Activated naive CD4-positive, alpha-beta T cell treated with anti-CD3 and anti-CD28 coated beads for 36 hours (primary cell): ENCODE measurements around the gene OXA1L. TPM values are rescaled to one million over a fixed set of nuclear protein-coding genes. Genes with fewer than 3 reads are reported as not detected.
"Not testable (repeated sequence)": the region's sequence is repeated elsewhere in the genome, so short reads cannot be mapped to it uniquely, and the experiment has no call there.

Experiments
- CTCF ChIA-PET: fragments of 350-600 bp; sonication (Branson Sonifier 250); formaldehyde crosslinking; loops from one replicate; lab custom pipeline; 2021; ENCODE audit warnings: antibody characterized with exemption; lab: Charles Lee
- DNase-seq: peaks from one replicate; pipeline ENCODE4 v3.0.0-alpha.2; 2020
- H3K27ac Mint-ChIP-seq: one replicate; pipeline ENCODE4 v1.8.0; 2021; ENCODE audit warnings: mild to moderate bottlenecking, mixed read lengths
- H3K27me3 Mint-ChIP-seq: one replicate; pipeline ENCODE4 v1.8.0; 2021; ENCODE audit warnings: low read depth, mixed read lengths
- H3K36me3 Mint-ChIP-seq: one replicate; pipeline ENCODE4 v1.8.0; 2021; ENCODE audit warnings: low read depth, mixed read lengths
- H3K4me1 Mint-ChIP-seq: one replicate; pipeline ENCODE4 v1.8.0; 2021; ENCODE audit warnings: low read depth, mixed read lengths
- H3K4me3 Mint-ChIP-seq: one replicate; pipeline ENCODE4 v1.8.0; 2021; ENCODE audit warnings: mild to moderate bottlenecking, moderate library complexity, mixed read lengths
- H3K9me3 Mint-ChIP-seq: one replicate; pipeline ENCODE4 v1.8.0; 2021; ENCODE audit warnings: mixed read lengths
- intact Hi-C: fragments of 100-400 bp; cut with micrococcal nuclease; formaldehyde crosslinking; loops from one replicate; pipeline ENCODE4 v1.15.1; 2023
- total RNA-seq, 2 experiments: library from RNA; stranded (reverse); gene quantifications; one replicate each; pipeline ENCODE4 v1.2.3, GENCODE V29; 2021

OXA1L gene
- total RNA-seq, 2 experiments from 2014 or later, result 149 to 152 TPM

DNA sequence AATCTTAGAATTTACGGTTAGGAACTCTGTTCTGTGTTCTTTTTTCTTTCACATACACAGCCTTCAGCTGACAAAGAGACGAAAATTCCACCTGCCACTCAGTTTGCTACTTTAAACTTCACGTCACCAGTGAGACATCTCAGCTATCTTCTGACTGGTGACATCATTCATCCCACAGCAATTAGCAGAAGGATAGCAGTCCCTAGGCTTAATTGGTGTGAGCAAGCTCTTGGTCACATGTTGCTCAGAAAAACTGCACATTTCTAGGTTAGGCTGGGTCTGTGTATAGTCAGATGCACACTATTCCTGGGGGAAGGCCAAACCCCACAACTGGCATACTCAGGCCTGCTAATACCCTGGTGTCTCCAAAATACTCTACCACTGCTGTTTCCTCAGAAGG lies 24.8 kb downstream of the OXA1L start:
- Mint-ChIP-seq H3K27me3 (no peaks in the 10 kb centered on the region), H3K27ac (peak overlapping the region; percentile 10), H3K9me3 (no peaks in the 10 kb centered on the region), H3K4me3 (no peak overlapping the region), H3K4me1 (peaks cover 16% of the 10 kb centered on the region), H3K36me3 (no peaks in the 10 kb centered on the region)
- CTCF ChIA-PET, result interaction anchor here (0.7 to 1.6 kb wide), 3 partner anchors 61 to 1149 kb away, joined by 3 to 5 read pairs (median 5); no protein-coding TSS in a partner anchor
- intact Hi-C loops, result no loop called here
- no peak for DNase-seq

DNA sequence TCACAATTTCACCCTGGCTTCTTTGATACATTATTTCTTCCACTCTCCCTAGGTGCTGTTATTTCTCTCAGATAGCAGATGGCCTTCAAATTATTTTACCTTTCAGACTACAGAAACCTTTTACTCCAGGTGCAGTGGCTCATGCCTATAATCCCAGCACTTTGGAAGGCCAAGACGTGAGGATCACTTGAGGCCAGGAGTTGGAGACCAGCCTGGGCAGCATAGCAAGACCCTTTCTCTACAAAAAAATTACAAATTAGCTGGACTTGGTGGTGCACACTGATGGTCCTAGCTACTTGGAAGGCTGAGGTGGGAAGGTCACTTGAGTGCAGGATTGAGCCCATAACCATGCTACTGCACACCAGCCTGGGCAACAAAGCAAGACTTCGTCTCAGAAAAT lies 25.7 kb downstream of the OXA1L start:
- H3K27ac Mint-ChIP-seq, result no peak overlapping the region
- CTCF ChIA-PET, result interaction anchor here (0.5 to 1.6 kb wide), 2 partner anchors 63 to 180 kb away, joined by 3 to 5 read pairs; no protein-coding TSS in a partner anchor
- peaks cover 16% of the 10 kb centered on the region for H3K4me1 Mint-ChIP-seq
- no peaks in the 10 kb centered on the region for H3K9me3 Mint-ChIP-seq
- DNase-seq, result no peak
- intact Hi-C loops, result no loop called here
- H3K27me3 Mint-ChIP-seq, result no peaks in the 10 kb centered on the region
- no peak overlapping the region for H3K4me3 Mint-ChIP-seq
- no peaks in the 10 kb centered on the region for H3K36me3 Mint-ChIP-seq

- H3K27me3 Mint-ChIP-seq, intact Hi-C loops, H3K36me3 Mint-ChIP-seq, H3K9me3 Mint-ChIP-seq, H3K4me3 Mint-ChIP-seq, DNase-seq, H3K27ac Mint-ChIP-seq: not testable (repeated sequence)
- CTCF ChIA-PET, result interaction anchor here (0.7 to 1.4 kb wide), 3 partner anchors 30 to 61 kb away, joined by 3 to 6 read pairs (median 3); no protein-coding TSS in a partner anchor
- H3K4me1 Mint-ChIP-seq, result peaks cover 16% of the 10 kb centered on the region
Measured at GRCh38 chr14:22793550-22793949, 27.1 kb downstream of the OXA1L start.

- intact Hi-C loops, result no loop called here
- CTCF ChIA-PET, result interaction anchor here (0.7 to 1.4 kb wide), 4 partner anchors 29 to 223 kb away, joined by 3 to 6 read pairs (median 4); no protein-coding TSS in a partner anchor
- no peaks in the 10 kb centered on the region for H3K36me3 Mint-ChIP-seq
- H3K9me3 Mint-ChIP-seq, result no peaks in the 10 kb centered on the region
- peaks cover 1% of the 10 kb centered on the region for H3K27me3 Mint-ChIP-seq
- H3K4me1 Mint-ChIP-seq, result peaks cover 16% of the 10 kb centered on the region
- no peak overlapping the region for H3K4me3 Mint-ChIP-seq
- DNase-seq, result no peak
- H3K27ac Mint-ChIP-seq, result no peak overlapping the region
Measured at GRCh38 chr14:22793976-22794375, 27.5 kb downstream of the OXA1L start.

DNA sequence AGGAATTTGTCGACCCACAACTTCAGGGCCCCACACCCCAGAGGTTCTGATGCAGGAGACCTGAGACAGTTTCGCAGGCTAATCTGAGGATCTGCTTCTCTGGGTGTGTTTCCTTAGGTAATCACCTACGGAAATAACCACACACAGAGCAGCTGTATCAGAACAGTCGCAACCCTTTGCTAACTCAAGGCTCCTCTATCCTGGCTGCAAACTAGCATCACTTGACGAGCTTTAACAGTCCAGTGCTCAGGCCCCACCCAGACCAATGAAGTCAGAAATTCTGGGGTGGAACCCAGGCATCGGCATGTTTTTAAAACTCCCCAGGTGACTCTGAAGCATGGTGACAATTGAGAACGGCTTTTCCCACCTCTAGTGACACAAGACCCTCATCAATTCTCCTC lies 28.1 kb downstream of the OXA1L start:
- Mint-ChIP-seq H3K4me3 (no peak overlapping the region), H3K27ac (no peak overlapping the region), H3K27me3 (peaks cover 3% of the 10 kb centered on the region), H3K36me3 (no peaks in the 10 kb centered on the region), H3K4me1 (peaks cover 15% of the 10 kb centered on the region), H3K9me3 (no peaks in the 10 kb centered on the region)
- CTCF ChIA-PET, result interaction anchor here (1.0 to 1.3 kb wide), 2 partner anchors 29 to 224 kb away, joined by 3 to 4 read pairs; no protein-coding TSS in a partner anchor
- intact Hi-C loops, result no loop called here
- no peak for DNase-seq

GRCh38 chr14:22796087-22796707 lies 29.7 kb downstream of the OXA1L start:
- Mint-ChIP-seq H3K27me3 (peaks cover 6% of the 10 kb centered on the region), H3K9me3 (no peaks in the 10 kb centered on the region), H3K27ac (no peak overlapping the region), H3K4me3 (no peak overlapping the region), H3K36me3 (no peaks in the 10 kb centered on the region), H3K4me1 (peaks cover 2% of the 10 kb centered on the region)
- DNase-seq, result no peak
- CTCF ChIA-PET, result interaction anchor here (1.2 kb wide), 1 partner anchor 13 kb away, joined by 3 read pairs; no protein-coding TSS in a partner anchor
- intact Hi-C loops, result no loop called here

GRCh38 chr14:22797017-22797917 lies 30.8 kb downstream of the OXA1L start:
- H3K27me3 Mint-ChIP-seq, result peaks cover 6% of the 10 kb centered on the region
- CTCF ChIA-PET, result interaction anchor here (1.2 kb wide), 1 partner anchor 14 kb away, joined by 3 read pairs; no protein-coding TSS in a partner anchor
- no peaks in the 10 kb centered on the region for H3K36me3 Mint-ChIP-seq
- H3K27ac Mint-ChIP-seq, result no peak overlapping the region
- H3K9me3 Mint-ChIP-seq, result no peaks in the 10 kb centered on the region
- no peaks in the 10 kb centered on the region for H3K4me1 Mint-ChIP-seq
- intact Hi-C loops, result no loop called here
- no peak overlapping the region for H3K4me3 Mint-ChIP-seq
- no peak for DNase-seq

DNA sequence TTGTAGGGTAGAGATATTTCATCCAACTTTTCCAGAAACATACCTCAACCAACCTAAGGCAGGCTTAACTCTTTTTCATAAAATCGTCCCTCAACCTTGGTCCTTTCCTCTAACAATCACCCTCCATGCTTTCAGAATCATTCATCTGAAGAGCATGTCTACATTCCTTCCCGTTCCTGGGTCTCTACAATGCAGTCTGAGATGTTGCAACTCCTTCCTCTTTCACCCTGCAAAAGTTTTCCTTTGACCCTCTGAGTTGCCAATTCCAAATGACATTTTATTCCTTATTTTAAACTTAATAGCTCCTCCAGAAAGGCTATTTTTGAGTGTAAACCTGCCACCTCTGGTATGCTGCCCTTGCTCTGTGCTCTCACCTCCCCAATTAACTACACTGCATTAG lies 32.0 kb downstream of the OXA1L start:
- Mint-ChIP-seq H3K4me3 (no peak overlapping the region), H3K9me3 (no peaks in the 10 kb centered on the region), H3K27ac (no peak overlapping the region), H3K36me3 (no peaks in the 10 kb centered on the region), H3K27me3 (peaks cover 6% of the 10 kb centered on the region), H3K4me1 (no peaks in the 10 kb centered on the region)
- DNase-seq, result no peak
- intact Hi-C loops, result no loop called here
- CTCF ChIA-PET, result no interaction called here

- Mint-ChIP-seq H3K27ac (no peak overlapping the region), H3K27me3 (peaks cover 9% of the 10 kb centered on the region), H3K9me3 (no peaks in the 10 kb centered on the region), H3K36me3 (no peaks in the 10 kb centered on the region), H3K4me3 (no peak overlapping the region), H3K4me1 (no peaks in the 10 kb centered on the region)
- CTCF ChIA-PET, result no interaction called here
- intact Hi-C loops, result no loop called here
- no peak for DNase-seq
Measured at GRCh38 chr14:22800346-22800745, 33.9 kb downstream of the OXA1L start.

DNA sequence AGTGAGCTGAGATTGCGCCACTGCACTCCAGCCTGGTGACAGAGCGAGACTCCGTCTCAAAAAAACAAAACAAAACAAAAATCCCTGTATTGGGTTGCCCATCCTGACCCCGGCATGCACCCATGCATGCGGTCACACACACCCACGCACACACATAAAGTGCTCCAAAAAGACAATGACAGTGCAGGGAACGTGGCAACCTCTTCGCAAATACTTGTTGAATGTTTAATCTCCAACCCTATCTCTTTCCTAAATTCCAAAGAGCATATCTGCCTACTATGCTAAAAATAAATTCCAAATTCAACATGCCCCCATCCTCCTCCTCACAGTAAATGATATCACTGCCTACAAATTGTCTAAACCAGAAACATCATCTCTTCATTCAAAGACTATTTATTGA lies 35.2 kb downstream of the OXA1L start:
- no peak for DNase-seq
- Mint-ChIP-seq H3K4me3 (no peak overlapping the region), H3K27me3 (peaks cover 9% of the 10 kb centered on the region), H3K27ac (no peak overlapping the region), H3K9me3 (no peaks in the 10 kb centered on the region), H3K36me3 (no peaks in the 10 kb centered on the region), H3K4me1 (no peaks in the 10 kb centered on the region)
- CTCF ChIA-PET, result no interaction called here
- intact Hi-C loops, result no loop called here

GRCh38 chr14:22802860-22803686 lies 36.6 kb downstream of the OXA1L start:
- Mint-ChIP-seq H3K27me3 (peaks cover 9% of the 10 kb centered on the region), H3K9me3 (no peaks in the 10 kb centered on the region), H3K4me3 (no peak overlapping the region), H3K36me3 (no peaks in the 10 kb centered on the region), H3K4me1 (no peaks in the 10 kb centered on the region), H3K27ac (no peak overlapping the region)
- CTCF ChIA-PET, result interaction anchor here (0.6 kb wide), 1 partner anchor 51 kb away, joined by 3 read pairs; no protein-coding TSS in a partner anchor
- DNase-seq, result no peak
- intact Hi-C loops, result no loop called here

- DNase-seq, result no peak
- Mint-ChIP-seq H3K4me3 (no peak overlapping the region), H3K27me3 (peaks cover 9% of the 10 kb centered on the region), H3K27ac (no peak overlapping the region), H3K4me1 (no peaks in the 10 kb centered on the region), H3K9me3 (no peaks in the 10 kb centered on the region), H3K36me3 (no peaks in the 10 kb centered on the region)
- intact Hi-C loops, result no loop called here
- CTCF ChIA-PET, result no interaction called here
Measured at GRCh38 chr14:22803687-22803974, 37.1 kb downstream of the OXA1L start.
